ENCODE results near the gene TYW1.
"Not testable (repeated sequence)": the region's sequence is repeated elsewhere in the genome, so short reads cannot be mapped to it uniquely, and the experiment has no call there.

The TYW1 gene

GRCh38 chr7:66995050-66995776 is 1.4 kb upstream of the TYW1 start, which contains the start of gene SBDS:
Gene SBDS, minus strand, starts transcription at chr7:66995586. Its CDS starts 169 bp downstream, at chr7:66995417.
- DNase-seq, result peak; percentile 85

GRCh38 chr7:67000601-67001258 is 4.1 kb downstream of the TYW1 start:
- DNase-seq, result not testable (repeated sequence)

GRCh38 chr7:67004145-67004544 is 7.5 kb downstream of the TYW1 start:
- not testable (repeated sequence) for DNase-seq

GRCh38 chr7:67006965-67007364 is 10.3 kb downstream of the TYW1 start:
- no peak for DNase-seq

GRCh38 chr7:67008260-67008659 is 11.6 kb downstream of the TYW1 start:
- DNase-seq, result no peak

GRCh38 chr7:67009677-67010076 is 13.0 kb downstream of the TYW1 start:
- not testable (repeated sequence) for DNase-seq

- not testable (repeated sequence) for DNase-seq
Observed at GRCh38 chr7:67014076-67014622, 17.5 kb downstream of the TYW1 start.

- DNase-seq, result not testable (repeated sequence)
Observed at GRCh38 chr7:67017971-67018370, 21.3 kb downstream of the TYW1 start.

- no peak for DNase-seq
Observed at GRCh38 chr7:67018940-67019339, 22.3 kb downstream of the TYW1 start.

GRCh38 chr7:67019562-67020390 is 23.1 kb downstream of the TYW1 start:
- no peak for DNase-seq

- DNase-seq, result no peak
Observed at GRCh38 chr7:67021260-67021659, 24.6 kb downstream of the TYW1 start.

GRCh38 chr7:67022511-67022910 is 25.9 kb downstream of the TYW1 start:
- no peak for DNase-seq

GRCh38 chr7:67025459-67025858 is 28.8 kb downstream of the TYW1 start:
- DNase-seq, result not testable (repeated sequence)

GRCh38 chr7:67031685-67032084 is 35.1 kb downstream of the TYW1 start:
- not testable (repeated sequence) for DNase-seq

- no peak for DNase-seq
Observed at GRCh38 chr7:67033251-67033650, 36.6 kb downstream of the TYW1 start.

GRCh38 chr7:67036432-67037395 is 40.1 kb downstream of the TYW1 start:
- not testable (repeated sequence) for DNase-seq

- DNase-seq, result not testable (repeated sequence)
Observed at GRCh38 chr7:67040832-67041231, 44.2 kb downstream of the TYW1 start.

- not testable (repeated sequence) for DNase-seq
Observed at GRCh38 chr7:67042781-67043558, 46.3 kb downstream of the TYW1 start.

- not testable (repeated sequence) for DNase-seq
Observed at GRCh38 chr7:67043559-67043930, 46.9 kb downstream of the TYW1 start.

GRCh38 chr7:67045496-67045995 is 48.9 kb downstream of the TYW1 start:
- no peak for DNase-seq

- not testable (repeated sequence) for DNase-seq
Observed at GRCh38 chr7:67046819-67047218, 50.2 kb downstream of the TYW1 start.
